T-helper 1 cell treated with Interleukin-12 subunit alpha and Interleukin-12 subunit beta and Interleukin-4 antibody, amounts not matched to agents 30 ng/mL and 1 ng/mL, for 36 hours (primary cell): ENCODE results near the gene PITPNM3. TPM values are rescaled to one million over a fixed set of nuclear protein-coding genes. Genes with fewer than 3 reads are reported as not detected.

ENCODE experiments used
- intact Hi-C: fragments of 100-400 bp; cut with micrococcal nuclease; formaldehyde crosslinking; loops from one replicate; pipeline ENCODE4 v1.15.1; 2024
- total RNA-seq: library from RNA; stranded (reverse); gene quantifications from 2 replicates; pipeline ENCODE4 v1.2.3, GENCODE V29; 2022

The PITPNM3 gene
- total RNA-seq, 1 donor from 2014 or later = 0.83 TPM

DNA sequence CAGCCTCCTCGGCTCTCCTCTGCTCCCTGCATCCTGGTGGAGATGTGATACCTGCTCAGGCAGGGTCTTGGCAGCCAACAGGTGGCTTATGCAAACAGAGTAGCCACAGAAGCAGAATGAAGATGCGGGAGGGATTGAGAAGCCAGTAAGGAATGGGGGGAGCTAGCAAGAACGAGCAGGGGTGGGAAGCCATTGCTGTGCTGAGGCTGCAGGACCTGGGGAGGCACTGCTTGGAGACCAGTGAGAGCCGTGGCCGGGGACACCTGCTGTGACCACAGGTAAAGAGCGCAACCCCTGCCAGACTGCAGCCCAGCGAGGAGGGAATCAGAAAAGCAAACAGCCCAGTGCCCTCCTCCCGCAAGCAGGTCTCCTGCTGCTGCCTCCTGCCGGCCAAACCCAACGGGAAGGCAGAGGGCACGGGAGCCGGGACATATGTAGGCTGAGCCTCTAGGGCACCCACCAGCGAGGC lies 136.1 kb downstream of the PITPNM3 start:
- intact Hi-C loops = loop anchor here (5.0 to 10.0 kb wide), 4 partner anchors 195 to 1173 kb away; no protein-coding TSS in a partner anchor

GRCh38 chr17:6415616-6416015 lies 140.7 kb downstream of the PITPNM3 start:
- intact Hi-C loops = no loop called here

DNA sequence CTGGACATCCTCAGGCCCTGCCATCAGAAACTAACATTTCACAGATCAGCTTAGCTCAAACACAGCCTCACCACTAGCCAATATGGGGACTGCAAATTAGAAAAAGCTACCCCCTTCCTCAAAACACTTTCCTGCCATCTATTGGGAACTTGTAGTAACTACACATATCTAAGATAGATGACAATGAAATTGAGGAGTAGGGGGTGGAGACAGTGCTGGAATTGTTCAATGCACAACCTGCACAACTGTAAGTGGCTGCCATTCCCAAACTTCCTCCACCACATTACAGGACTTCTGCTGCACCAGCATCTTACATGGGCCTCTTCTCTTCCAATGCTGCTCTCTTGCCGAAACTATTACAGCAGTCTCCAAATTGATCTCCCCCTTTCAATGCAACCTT lies 143.3 kb downstream of the PITPNM3 start:
- intact Hi-C loops = loop anchor here (2.0 kb wide), 1 partner anchor 826 kb away; no protein-coding TSS in a partner anchor

- intact Hi-C loops = no loop called here
Measured at GRCh38 chr17:6408735-6409134, 147.6 kb downstream of the PITPNM3 start.

GRCh38 chr17:6408276-6408675 lies 148.1 kb downstream of the PITPNM3 start:
- intact Hi-C loops = no loop called here

- intact Hi-C loops = no loop called here
Measured at GRCh38 chr17:6402258-6402657, 154.1 kb downstream of the PITPNM3 start.

Other genes with a start within 250 kb of the PITPNM3 start
- not detected in 2 replicates for gene AIPL1, start 121.4 kb downstream of the PITPNM3 start, total RNA-seq
- gene PIMREG, start 112.1 kb downstream of the PITPNM3 start, total RNA-seq = 19.6 and 19.9 TPM in 2 replicates
- gene KIAA0753, start 84.2 kb upstream of the PITPNM3 start, total RNA-seq = 19.6 and 22.4 TPM in 2 replicates
- 70.8 and 75.7 TPM in 2 replicates for gene TXNDC17, start 84.5 kb upstream of the PITPNM3 start, total RNA-seq
- gene MED31, start 95.0 kb upstream of the PITPNM3 start, total RNA-seq = 19.1 and 23.7 TPM in 2 replicates
- 2.0 and 2.3 TPM in 2 replicates for gene C17orf100, start 95.2 kb upstream of the PITPNM3 start, total RNA-seq
- not detected in 2 replicates for gene SLC13A5, start 156.8 kb upstream of the PITPNM3 start, total RNA-seq
- gene XAF1, start 199.5 kb upstream of the PITPNM3 start, total RNA-seq = 432 and 434 TPM in 2 replicates
- gene FBXO39, start 219.7 kb upstream of the PITPNM3 start, total RNA-seq = 5.5 and 6.4 TPM in 2 replicates